ENCODE data around the gene APBB2. TPM values are rescaled to one million over a fixed set of nuclear protein-coding genes. Genes with fewer than 3 reads are reported as not detected.

APBB2 gene
- total and polyA plus RNA-seq, 2 of the 4 experiments (the other 2 are of a cell fraction), result 47.9 to 75.5 TPM

- ATAC-seq (ENCODE audit: low read depth) (no peak), DNase-seq (no peak)
- CTCF ChIA-PET, result interaction anchor here (0.6 to 0.8 kb wide), 2 partner anchors 16 to 612 kb away, joined by 3 read pairs; no protein-coding TSS in a partner anchor
- Histone ChIP-seq H3K9me3 (ENCODE audit: control insufficient read depth, insufficient read depth, low read length) (no peaks in the 10 kb centered on the region), H2AK9ac (replicated peaks; ENCODE audit: low read depth, low read length, poor library complexity) (no peak overlapping the region), H4K91ac (ENCODE audit: insufficient read depth, low read depth, low read length) (no peak overlapping the region), H4K20me1 (ENCODE audit: insufficient read depth, low read length) (no peaks in the 10 kb centered on the region), H3K27ac (ENCODE audit: insufficient read depth, low read length) (no peak overlapping the region), H3K79me1 (ENCODE audit: low read depth in 1 of 2, low read length in 2 of 2) (peaks cover 13 to 20% of the 10 kb centered on the region in 2 experiments), H4K8ac (ENCODE audit: low read depth in 2 of 2, low read length in 2 of 2) (no peak overlapping the region), H3K4me1 (ENCODE audit: control insufficient read depth, insufficient read depth, low read length) (peaks cover 4% of the 10 kb centered on the region), H3K9ac (ENCODE audit: low read depth, low read length) (no peak overlapping the region), H2BK20ac (ENCODE audit: low read depth, low read length) (no peak overlapping the region), H3K23ac (ENCODE audit: low read depth, low read length) (no peak overlapping the region), H3K36me3 (ENCODE audit: control insufficient read depth, insufficient read depth, low read length) (peaks cover 6% of the 10 kb centered on the region; the same call in 1 of the 2 replicates), H4K5ac (ENCODE audit: low read depth, low read length) (no peak overlapping the region), H2AK5ac (ENCODE audit: low read depth, low read length) (no peak overlapping the region), H2AFZ (replicated peaks; ENCODE audit: low read length, poor library complexity) (no peak overlapping the region), H2BK15ac (ENCODE audit: low read depth, low read length) (no peak overlapping the region), H3K56ac (ENCODE audit: extremely low read depth, insufficient read depth, low read length) (no peak overlapping the region), H3K4me3 (ENCODE audit: insufficient read depth, low read depth, low read length) (no peak overlapping the region), H3K4me2 (ENCODE audit: low read depth, low read length) (no peak overlapping the region), H3K27me3 (ENCODE audit: control insufficient read depth, insufficient read depth, low read length) (no peaks in the 10 kb centered on the region), H3K9me1 (ENCODE audit: insufficient read depth, low read length) (0 out of 2 replicates have a peak, but pooled peaks cover 3% of the 10 kb centered on the region), H2BK120ac (ENCODE audit: low read depth, low read length) (no peak overlapping the region), H2BK5ac (ENCODE audit: low read depth, low read length, poor library complexity, severe bottlenecking) (no peak overlapping the region), H3K14ac (replicated peaks; ENCODE audit: low read depth, low read length) (no peak overlapping the region), H3K4ac (ENCODE audit: low read depth, low read length) (no peak overlapping the region), H3K18ac (ENCODE audit: low read depth, low read length) (no peak overlapping the region)
- dilution Hi-C loops (cut with HindIII; ENCODE audit: low sequenced_read_pairs, unreplicated experiment), result no loop called here
- in situ Hi-C loops (cut with MboI; ENCODE audit: low sequenced_read_pairs), result no loop called here
- POLR2A ChIA-PET (ENCODE audit: unreplicated experiment), result no interaction called here
- WGBS, 2 experiments (ENCODE audit: extremely low coverage in 2 of 2, insufficient read length in 1 of 2), result no CpG with 5 or more reads among the region's 6 CpGs
- no TSS peak for BruUV-seq (replicated peaks)
- intact Hi-C loops (cut with micrococcal nuclease), result no loop called here
- TF ChIP-seq CEBPB (IDR thresholded peaks at IDR 0.05; ENCODE audit: low read depth, low read length) (no peak), RCOR1 (IDR thresholded peaks at IDR 0.05; ENCODE audit: insufficient replicate concordance, low read length) (no peak), BHLHE40 (IDR thresholded peaks at IDR 0.05; ENCODE audit: low read depth, low read length) (no peak), CTCF (conservative IDR thresholded peaks at IDR 0.05; ENCODE audit: low read depth, low read length) (no peak), SMC3 (IDR thresholded peaks at IDR 0.05; ENCODE audit: low read depth, low read length) (no peak), ELK1 (IDR thresholded peaks at IDR 0.05; ENCODE audit: borderline replicate concordance, low read depth, low read length) (no peak), FOS (IDR thresholded peaks at IDR 0.05; ENCODE audit: low read depth, low read length) (no peak), POLR2A (IDR thresholded peaks at IDR 0.05; ENCODE audit: low read depth, low read length) (no peak), RAD21 (IDR thresholded peaks at IDR 0.05; ENCODE audit: low read length) (no peak), RFX5 (IDR thresholded peaks at IDR 0.05; ENCODE audit: low read depth, low read length) (no peak), MAZ (IDR thresholded peaks at IDR 0.05; ENCODE audit: borderline replicate concordance, low read depth, low read length) (no peak), NFE2L2 (IDR thresholded peaks at IDR 0.05; ENCODE audit: low read depth, low read length) (no peak), CHD1 (IDR thresholded peaks at IDR 0.05; ENCODE audit: low read depth, low read length) (no peak)
Measured at GRCh38 chr4:41013746-41014145, 200.6 kb downstream of the APBB2 start.

Data from IMR-90 (cell line).